Common myeloid progenitor, CD34-positive (primary cell): ENCODE measurements around the gene SRSF12.
A peak's percentile ranks its signal among the peaks of the same experiment; 100 is the strongest.

Experiments used
- CTCF ChIA-PET: fragments of 350-600 bp; sonication (Branson Sonifier 250); formaldehyde crosslinking; loops from one replicate; lab custom pipeline; 2021; ENCODE audit warnings: antibody characterized with exemption; lab: Charles Lee
- POLR2A ChIA-PET: fragments of 350-600 bp; sonication (Branson Sonifier 250); formaldehyde crosslinking; loops from one replicate; lab custom pipeline; 2021; ENCODE audit warnings: antibody characterized with exemption; lab: Charles Lee
- DNase-seq, 3 donors: peaks; one replicate each; pipeline versions ENCODE4 v3.0.0 to v3.0.0-alpha.2; 2013
- H3K27ac ChIP-seq, 2 experiments: 1 replicate in 1 of 2; 2 replicates in 1 of 2; pipeline ENCODE4 v1.7.0; 2013; ENCODE audit warnings: inconsistent platforms in 2 of 2, low read length in 2 of 2, mild to moderate bottlenecking in 2 of 2, low read depth in 1 of 2, moderate library complexity in 1 of 2; ENCODE audit not compliant: severe bottlenecking in 2 of 2, insufficient read depth in 1 of 2, poor library complexity in 1 of 2
- H3K27me3 ChIP-seq, 5 experiments: replicated peaks in 2 of 5; 1 replicate in 3 of 5; 2 replicates in 2 of 5; pipeline versions ENCODE4 v1.6.1 to v1.7.0; 2013; ENCODE audit warnings: low read length in 4 of 5, mild to moderate bottlenecking in 2 of 5, moderate library complexity in 2 of 5, inconsistent platforms in 1 of 5; ENCODE audit not compliant: insufficient read depth in 5 of 5, control insufficient read depth in 4 of 5
- H3K36me3 ChIP-seq, 4 experiments: 1 replicate in 2 of 4; 2 replicates in 2 of 4; pipeline versions ENCODE4 v1.6.1 to v1.7.0; 2013; ENCODE audit warnings: low read length in 3 of 4, control low read depth in 1 of 4, mild to moderate bottlenecking in 1 of 4; ENCODE audit not compliant: control insufficient read depth in 4 of 4, insufficient read depth in 4 of 4
- H3K4me1 ChIP-seq, 4 experiments: 1 replicate in 3 of 4; 2 replicates in 1 of 4; pipeline versions ENCODE4 v1.6.1 to v1.7.1; 2013; ENCODE audit warnings: low read length in 3 of 4, mild to moderate bottlenecking in 3 of 4, control low read depth in 1 of 4, inconsistent platforms in 1 of 4, moderate library complexity in 1 of 4; ENCODE audit not compliant: control insufficient read depth in 4 of 4, insufficient read depth in 4 of 4; ENCODE audit errors: control extremely low read depth in 1 of 4
- H3K4me3 ChIP-seq, 7 experiments: 1 replicate in 4 of 7; 2 replicates in 3 of 7; pipeline versions ENCODE4 v1.5.1 to v1.7.0; 2013; ENCODE audit warnings: mild to moderate bottlenecking in 7 of 7, low read length in 6 of 7, moderate library complexity in 6 of 7, inconsistent platforms in 2 of 7, low read depth in 2 of 7, control low read depth in 1 of 7; ENCODE audit not compliant: insufficient read depth in 4 of 7, control insufficient read depth in 1 of 7; ENCODE audit errors: extremely low read depth in 1 of 7
- H3K9me3 ChIP-seq, 5 experiments: 1 replicate in 4 of 5; 2 replicates in 1 of 5; pipeline versions ENCODE4 v1.6.1 to v1.7.1; 2013; ENCODE audit warnings: low read length in 4 of 5, mild to moderate bottlenecking in 2 of 5, inconsistent platforms in 1 of 5, low read depth in 1 of 5, moderate library complexity in 1 of 5; ENCODE audit not compliant: control insufficient read depth in 4 of 5, insufficient read depth in 2 of 5; ENCODE audit errors: control extremely low read depth in 1 of 5
- WGBS: methylation state at CpG from one replicate; pipeline ENCODE4 v1.1.5; 2013; ENCODE audit not compliant: insufficient coverage; 5-methylcytosine and 5-hydroxymethylcytosine counted together

The SRSF12 gene

DNA sequence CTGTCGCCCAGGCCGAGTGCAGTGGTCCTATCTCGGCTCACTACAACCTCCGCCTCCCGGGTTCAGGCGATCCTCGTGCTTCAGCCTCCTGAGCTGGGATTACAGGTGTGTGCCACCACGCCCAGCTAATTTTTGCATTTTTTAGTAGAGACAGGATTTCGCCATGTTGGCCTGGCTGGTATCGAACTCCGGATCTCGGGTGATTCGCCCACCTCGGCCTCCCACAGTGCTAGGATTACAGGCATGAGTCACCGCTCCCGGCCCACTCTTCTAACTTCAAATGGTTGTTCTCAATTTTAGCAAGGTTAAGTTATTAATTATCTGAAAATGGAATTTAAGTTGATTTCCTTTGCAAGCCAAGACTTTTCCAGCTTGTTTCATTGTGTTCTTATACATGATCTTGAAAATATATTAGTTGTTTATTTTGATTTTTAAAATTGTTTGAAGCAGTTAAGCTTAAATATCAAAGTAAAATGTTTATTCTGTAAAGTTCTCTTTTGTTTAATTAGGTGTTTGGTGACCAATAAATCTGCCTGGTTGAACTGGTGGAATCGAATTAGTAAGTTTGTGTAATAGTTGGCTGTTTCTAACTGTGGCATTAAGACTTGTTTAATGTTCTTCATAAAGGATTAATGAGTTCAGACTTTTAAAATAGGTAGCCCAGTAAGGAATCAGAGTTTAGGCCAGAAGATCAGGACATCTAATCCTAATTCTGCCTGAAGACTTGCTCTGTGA is 30.3 kb upstream of the SRSF12 start:
- Histone ChIP-seq H3K4me3 (peak overlapping the region in 3 of 7 experiments; percentile 20 to 77 (median 28)), H3K27ac (no peak overlapping the region), H3K27me3 (no peaks in the 10 kb centered on the region), H3K4me1 (peaks cover 2 to 38% (median 25%) of the 10 kb centered on the region in 4 experiments), H3K9me3 (no peaks in the 10 kb centered on the region), H3K36me3 (peaks cover 3 to 30% (median 20%) of the 10 kb centered on the region in 4 experiments)
- DNase-seq = peak; percentile 8 to 38 (median 23)
- ChIA-PET CTCF (interaction anchor here (0.6 to 0.9 kb wide), 3 partner anchors 27 to 574 kb away, joined by 3 read pairs; no protein-coding TSS in a partner anchor), POLR2A (interaction anchor here (0.6 kb wide), 1 partner anchor 16 kb away, joined by 3 read pairs; no protein-coding TSS in a partner anchor)
- WGBS = 98% methylated on average over 14 of the region's 17 CpGs

GRCh38 chr6:89146718-89147700 is 29.1 kb upstream of the SRSF12 start:
- ChIA-PET POLR2A (interaction anchor here (1.1 to 1.5 kb wide), 2 partner anchors 24 to 65 kb away, joined by 3 to 5 read pairs; no protein-coding TSS in a partner anchor), CTCF (interaction anchor here (0.6 to 7.8 kb wide), 11 partner anchors 9 to 575 kb away, joined by 3 to 36 read pairs (median 3); partner anchors contain the start of gene SRSF12)
- 19% methylated on average over 14 of the region's 26 CpGs for WGBS
- Histone ChIP-seq H3K9me3 (no peaks in the 10 kb centered on the region), H3K27me3 (no peaks in the 10 kb centered on the region), H3K27ac (peak overlapping the region; percentile 15 to 72), H3K36me3 (peaks cover 0 to 27% (median 18%) of the 10 kb centered on the region in 4 experiments), H3K4me1 (peaks cover 2 to 38% (median 25%) of the 10 kb centered on the region in 4 experiments), H3K4me3 (peak overlapping the region; percentile 68 to 96 (median 82))
- DNase-seq = peak; percentile 26 to 77 (median 69)

DNA sequence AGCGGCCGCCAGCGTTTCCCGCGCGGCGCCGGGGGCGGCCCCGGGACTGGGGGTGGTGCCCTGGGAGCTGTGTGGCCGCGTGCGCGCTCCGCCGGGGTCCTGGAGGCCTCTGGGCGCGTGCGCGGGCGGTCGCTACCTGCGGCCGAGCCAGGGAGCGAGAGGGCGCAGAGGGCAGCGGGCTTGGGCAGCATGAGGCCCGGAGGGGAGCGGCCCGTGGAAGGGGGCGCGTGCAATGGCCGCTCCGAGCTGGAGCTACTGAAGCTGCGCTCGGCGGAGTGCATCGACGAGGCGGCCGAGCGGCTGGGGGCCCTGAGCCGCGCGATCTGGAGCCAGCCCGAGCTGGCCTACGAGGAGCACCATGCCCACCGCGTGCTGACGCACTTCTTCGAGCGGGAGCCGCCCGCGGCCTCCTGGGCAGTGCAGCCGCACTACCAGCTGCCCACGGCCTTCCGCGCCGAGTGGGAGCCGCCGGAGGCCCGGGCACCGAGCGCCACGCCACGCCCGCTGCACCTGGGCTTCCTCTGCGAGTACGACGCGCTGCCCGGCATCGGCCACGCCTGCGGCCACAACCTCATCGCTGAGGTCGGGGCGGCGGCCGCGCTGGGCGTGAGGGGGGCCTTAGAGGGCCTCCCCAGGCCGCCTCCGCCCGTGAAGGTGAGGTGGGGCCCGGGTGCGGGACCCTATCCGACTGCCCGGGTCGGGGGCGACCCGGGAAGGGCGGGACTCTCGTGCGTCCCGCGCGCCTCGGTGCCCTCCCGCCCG is 28.3 kb upstream of the SRSF12 start, which contains the start of gene PM20D2:
Gene PM20D2 (plus strand): TSS at position 100 of the 762 bp plus-strand sequence. CDS start 90 bp downstream, at position 190.
- H3K4me3 ChIP-seq = peak within 1 kb of the TSS; percentile 68 to 96 (median 82)
- peak; percentile 56 to 85 (median 77) for DNase-seq
- H3K4me1 ChIP-seq = peaks cover 2 to 38% (median 25%) of the 10 kb centered on the region in 4 experiments
- no peaks in the 10 kb centered on the region for H3K9me3 ChIP-seq
- peak within 1 kb of the TSS; percentile 17 to 72 for H3K27ac ChIP-seq
- H3K27me3 ChIP-seq = no peaks in the 10 kb centered on the region
- POLR2A ChIA-PET = interaction anchor here (1.1 to 1.5 kb wide), 3 partner anchors 15 to 64 kb away, joined by 3 to 5 read pairs (median 3); no protein-coding TSS in a partner anchor
- CTCF ChIA-PET = interaction anchor here (0.9 to 7.8 kb wide), 13 partner anchors 10 to 173 kb away, joined by 3 to 36 read pairs (median 4); no protein-coding TSS in a partner anchor
- WGBS = under 1% methylated on average over 86 of the region's 102 CpGs
- peaks cover 0 to 20% (median 9%) of the 10 kb centered on the region in 4 experiments for H3K36me3 ChIP-seq

DNA sequence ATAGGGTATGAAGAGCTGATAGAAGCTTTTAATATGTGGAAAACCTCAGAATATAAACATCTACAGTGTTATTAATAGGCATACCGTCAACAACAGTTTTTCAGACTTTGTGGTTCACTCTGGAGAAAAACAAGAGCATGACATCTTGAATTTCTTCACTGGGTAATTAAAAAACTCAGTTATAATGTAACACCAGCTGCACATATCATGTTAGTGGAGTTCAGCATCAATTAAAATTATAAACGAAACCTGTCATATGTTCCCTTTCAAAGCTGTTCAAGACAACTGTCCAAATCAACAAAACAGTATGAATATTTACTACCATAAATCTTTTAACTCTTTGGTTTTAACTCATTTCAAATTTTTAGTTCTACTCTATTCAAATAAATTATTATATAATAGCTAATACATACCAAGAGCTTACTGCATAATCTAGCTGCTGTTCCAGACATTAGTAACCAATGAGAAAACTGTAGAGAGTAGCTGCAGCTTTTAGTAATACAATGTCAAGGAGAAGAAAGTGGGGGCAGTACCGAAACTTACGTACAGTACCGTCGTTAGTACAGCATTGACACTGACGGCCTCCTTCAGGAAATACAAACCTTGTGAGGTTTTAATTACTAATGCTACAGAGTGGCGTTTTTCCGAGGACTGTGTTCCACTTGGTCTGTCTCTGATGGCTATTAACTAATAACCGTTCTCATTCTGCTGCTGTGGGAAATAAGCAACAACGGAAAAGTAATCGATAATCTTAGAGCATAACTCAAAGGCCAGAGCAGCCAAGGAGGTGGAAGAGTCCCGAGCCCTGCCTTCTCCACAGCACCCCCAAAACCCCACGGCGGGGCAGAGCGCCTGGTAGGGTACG is 27.5 kb upstream of the SRSF12 start:
- no peaks in the 10 kb centered on the region for H3K9me3 ChIP-seq
- peaks cover 0 to 20% (median 8%) of the 10 kb centered on the region in 4 experiments for H3K36me3 ChIP-seq
- H3K4me3 ChIP-seq = peak overlapping the region; percentile 68 to 96 (median 82)
- CTCF ChIA-PET = interaction anchor here (0.8 to 7.8 kb wide), 15 partner anchors 9 to 227 kb away, joined by 3 to 36 read pairs (median 4); no protein-coding TSS in a partner anchor
- WGBS = 2% methylated on average over 12 of the region's 17 CpGs
- H3K27me3 ChIP-seq = no peaks in the 10 kb centered on the region
- DNase-seq = peak; percentile 48 to 79 (median 75)
- peaks cover 2 to 38% (median 25%) of the 10 kb centered on the region in 4 experiments for H3K4me1 ChIP-seq
- POLR2A ChIA-PET = interaction anchor here (0.7 to 1.5 kb wide), 5 partner anchors 14 to 146 kb away, joined by 3 to 5 read pairs (median 3); no protein-coding TSS in a partner anchor
- H3K27ac ChIP-seq = peak overlapping the region; percentile 17 to 72

DNA sequence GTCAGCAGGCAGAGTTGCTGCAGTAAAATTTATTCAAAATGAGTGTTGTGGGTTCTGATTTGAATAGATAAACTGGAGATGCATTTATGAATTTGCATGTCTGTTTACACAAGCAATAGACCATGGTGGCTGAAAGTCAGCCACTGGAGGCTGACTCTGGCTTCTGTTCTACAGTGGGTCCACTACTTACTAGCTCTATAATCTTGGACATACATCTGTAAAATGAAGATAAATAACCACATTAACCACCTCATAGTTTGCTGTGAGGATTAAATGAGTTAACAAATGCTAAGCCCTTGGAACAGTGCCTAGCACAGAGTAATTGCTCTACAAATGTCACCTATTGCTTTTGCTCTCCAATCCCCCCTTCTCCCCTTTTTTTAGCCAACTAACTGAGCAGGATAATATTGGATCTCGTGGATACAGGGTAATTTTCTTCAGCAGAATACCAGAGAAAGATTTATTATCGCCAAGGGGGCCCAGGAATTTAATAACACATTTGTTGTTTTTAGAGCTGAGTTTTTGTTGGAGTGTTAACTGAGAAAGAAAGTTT is 26.6 kb upstream of the SRSF12 start:
- ChIA-PET CTCF (interaction anchor here (0.7 to 7.8 kb wide), 13 partner anchors 10 to 228 kb away, joined by 3 to 36 read pairs (median 5); no protein-coding TSS in a partner anchor), POLR2A (interaction anchor here (0.7 kb wide), 1 partner anchor 15 kb away, joined by 3 read pairs; no protein-coding TSS in a partner anchor)
- no peak overlapping the region for H3K27ac ChIP-seq
- no peaks in the 10 kb centered on the region for H3K27me3 ChIP-seq
- WGBS = 86% methylated on average over 1 of the region's 2 CpGs
- H3K36me3 ChIP-seq = peaks cover 0 to 12% (median 2%) of the 10 kb centered on the region in 4 experiments
- peak overlapping the region in 2 of 7 experiments; percentile 7 to 77 for H3K4me3 ChIP-seq
- peaks cover 2 to 38% (median 25%) of the 10 kb centered on the region in 4 experiments for H3K4me1 ChIP-seq
- DNase-seq = peak; percentile 8 to 64 (median 51)
- no peaks in the 10 kb centered on the region for H3K9me3 ChIP-seq
